NCI-H1436 (cell line): ENCODE results near the gene LHX5.

ENCODE experiments used
- DNase-seq: peaks from one replicate; lab custom pipeline; 2025; lab: John Stamatoyannopoulos, UW

The LHX5 gene

DNA sequence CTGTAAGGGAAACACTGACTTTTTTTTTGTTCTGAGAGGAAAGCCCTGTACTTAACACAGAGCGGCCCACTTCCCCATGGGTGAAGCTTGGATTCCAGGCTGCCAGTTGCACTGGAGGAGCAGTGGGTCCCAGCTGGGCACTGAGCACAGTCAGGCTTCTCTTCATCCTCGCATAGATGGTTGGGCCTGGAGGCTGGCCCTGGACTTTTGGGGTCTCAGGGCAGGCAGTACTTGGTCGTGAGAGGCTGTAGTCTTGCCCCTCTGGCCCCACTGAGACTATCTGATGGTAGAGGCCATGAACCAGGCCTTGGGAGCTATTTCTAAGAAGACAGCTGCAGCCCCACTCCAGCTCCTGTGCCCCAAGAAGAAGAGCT is 6.2 kb upstream of the LHX5 start:
- DNase-seq = no peak

- no peak for DNase-seq
Observed at GRCh38 chr12:113477171-113477841, 5.6 kb upstream of the LHX5 start.

- no peak for DNase-seq
Observed at GRCh38 chr12:113476176-113476986, 4.7 kb upstream of the LHX5 start.

- no peak for DNase-seq
Observed at GRCh38 chr12:113475451-113476175, 3.9 kb upstream of the LHX5 start.

DNA sequence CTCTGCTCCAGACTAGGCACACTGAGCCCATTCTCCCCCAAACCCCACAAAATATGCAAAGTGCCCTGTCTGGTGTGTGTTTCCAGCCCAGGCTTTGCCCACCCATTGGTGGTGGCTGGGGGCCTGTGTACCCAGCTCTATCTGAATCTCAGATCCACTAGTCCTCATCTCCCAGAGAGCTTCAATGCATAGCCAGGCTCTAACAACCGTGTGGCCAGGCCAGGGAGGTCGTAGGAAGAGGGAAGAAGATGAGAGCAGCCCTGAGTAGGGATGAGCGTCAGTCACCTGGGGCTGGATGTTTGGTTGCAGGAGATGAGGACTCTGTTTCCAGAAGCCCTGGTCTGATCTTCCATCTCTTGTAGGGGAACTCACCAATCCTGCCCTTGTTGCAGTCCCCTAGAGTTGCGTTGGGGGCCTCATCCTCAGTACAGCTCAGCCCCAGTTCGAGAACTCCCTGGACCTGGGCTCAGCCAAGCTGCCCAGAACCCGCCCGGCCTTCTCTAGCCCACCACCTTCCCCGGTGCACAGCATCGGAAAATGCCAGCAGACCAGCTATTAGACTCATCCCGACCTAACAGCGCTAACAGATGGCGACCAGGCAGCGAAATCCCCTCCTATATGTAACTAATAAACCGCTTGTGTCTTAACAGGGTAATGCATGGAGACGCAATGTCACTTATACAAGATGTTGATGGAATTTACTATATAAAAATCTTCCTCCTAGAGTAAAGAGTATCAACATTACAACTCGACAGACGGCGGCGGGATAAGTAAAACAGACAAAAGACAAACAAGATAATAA is 3.2 kb upstream of the LHX5 start:
- DNase-seq = no peak

- DNase-seq = no peak
Observed at GRCh38 chr12:113473942-113474341, 2.3 kb upstream of the LHX5 start.

- DNase-seq = no peak
Observed at GRCh38 chr12:113473400-113473799, 1.7 kb upstream of the LHX5 start.

DNA sequence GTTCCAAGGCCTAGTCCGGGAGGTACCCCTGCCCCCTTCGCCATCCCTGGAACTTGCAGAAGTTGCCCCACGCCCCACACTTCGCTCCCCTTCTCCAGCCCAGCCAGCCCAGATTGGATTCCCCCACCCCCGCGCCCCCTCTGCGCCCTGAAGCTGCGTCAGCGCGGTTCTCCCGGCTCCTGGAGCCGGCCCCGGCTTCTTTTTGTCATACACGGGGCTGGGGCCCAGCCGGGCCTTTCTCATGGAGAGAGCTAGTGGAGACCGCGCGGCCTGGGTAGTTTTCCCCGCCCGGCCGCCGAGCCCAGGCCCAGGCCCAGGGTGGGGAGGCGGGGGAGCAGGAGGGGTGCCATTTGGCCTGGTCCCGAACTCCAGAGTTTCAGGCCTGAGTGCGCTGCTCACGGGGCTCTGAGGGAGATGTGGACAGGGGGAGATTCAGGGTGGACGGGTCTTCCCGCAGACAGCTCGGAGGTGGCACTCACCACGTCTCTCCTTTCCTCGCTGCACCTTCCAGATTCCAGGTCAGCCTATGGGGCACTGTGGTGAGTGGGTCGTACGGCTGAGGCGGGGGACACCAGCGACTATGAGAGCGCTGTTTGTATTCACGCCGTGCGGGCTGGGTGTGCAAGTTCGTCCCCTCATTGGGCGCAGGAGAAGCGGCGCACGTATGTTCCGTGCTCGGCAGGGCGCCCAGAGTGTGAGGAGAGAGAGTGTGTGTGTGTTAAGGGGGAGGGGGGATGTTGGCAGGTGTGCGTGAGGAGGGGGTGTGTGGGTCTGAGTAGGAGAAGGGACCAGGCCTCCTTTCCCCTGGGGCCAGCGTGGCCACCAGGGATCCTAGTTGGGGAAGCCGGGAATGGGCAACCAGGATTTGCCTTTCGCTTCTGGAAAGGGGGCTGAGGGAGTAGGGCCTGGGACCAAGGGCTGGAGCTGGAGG is 785 bp upstream of the LHX5 start:
- DNase-seq = no peak

- no peak for DNase-seq
Observed at GRCh38 chr12:113470871-113471618, 626 bp downstream of the LHX5 start.

DNA sequence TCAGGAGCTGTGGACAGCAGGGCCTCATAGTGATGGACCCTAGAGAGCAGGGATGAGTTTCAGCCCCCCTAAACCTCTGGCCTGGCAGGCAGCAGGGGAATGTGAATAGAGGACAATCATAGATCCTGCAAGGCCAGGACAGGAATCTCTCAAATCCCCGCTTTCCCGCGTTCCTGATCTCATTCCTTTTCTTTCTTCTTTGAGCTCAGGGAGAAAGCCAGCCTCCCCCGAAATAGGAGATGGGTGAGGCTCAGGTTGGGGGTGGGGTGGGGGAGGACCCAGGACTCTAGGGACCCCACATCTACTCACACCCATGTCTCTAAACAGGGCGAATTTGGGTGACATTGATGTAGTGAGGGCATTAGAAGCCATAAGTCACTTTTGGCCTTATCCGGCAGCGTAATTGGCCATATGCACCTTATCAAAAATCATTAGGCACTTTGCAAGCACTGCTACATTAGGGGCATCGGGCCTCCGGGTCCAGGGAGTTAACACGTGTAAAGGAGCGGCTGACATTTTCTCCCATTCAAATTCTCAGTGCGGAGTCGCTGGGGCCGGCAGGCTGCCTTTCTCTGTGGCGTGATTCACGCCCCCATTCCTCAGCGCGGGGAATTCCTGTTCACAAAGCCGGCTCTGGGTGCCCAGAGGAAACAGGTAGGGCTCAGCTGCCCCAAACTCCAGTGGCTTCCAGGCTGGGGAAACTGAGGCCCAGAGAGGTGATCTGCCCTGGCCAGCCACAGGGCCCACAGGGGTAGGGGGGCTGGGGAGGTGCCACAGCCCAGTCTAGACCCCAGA is 1.5 kb downstream of the LHX5 start:
- DNase-seq = no peak

GRCh38 chr12:113469224-113469948 is 2.3 kb downstream of the LHX5 start:
- no peak for DNase-seq

DNA sequence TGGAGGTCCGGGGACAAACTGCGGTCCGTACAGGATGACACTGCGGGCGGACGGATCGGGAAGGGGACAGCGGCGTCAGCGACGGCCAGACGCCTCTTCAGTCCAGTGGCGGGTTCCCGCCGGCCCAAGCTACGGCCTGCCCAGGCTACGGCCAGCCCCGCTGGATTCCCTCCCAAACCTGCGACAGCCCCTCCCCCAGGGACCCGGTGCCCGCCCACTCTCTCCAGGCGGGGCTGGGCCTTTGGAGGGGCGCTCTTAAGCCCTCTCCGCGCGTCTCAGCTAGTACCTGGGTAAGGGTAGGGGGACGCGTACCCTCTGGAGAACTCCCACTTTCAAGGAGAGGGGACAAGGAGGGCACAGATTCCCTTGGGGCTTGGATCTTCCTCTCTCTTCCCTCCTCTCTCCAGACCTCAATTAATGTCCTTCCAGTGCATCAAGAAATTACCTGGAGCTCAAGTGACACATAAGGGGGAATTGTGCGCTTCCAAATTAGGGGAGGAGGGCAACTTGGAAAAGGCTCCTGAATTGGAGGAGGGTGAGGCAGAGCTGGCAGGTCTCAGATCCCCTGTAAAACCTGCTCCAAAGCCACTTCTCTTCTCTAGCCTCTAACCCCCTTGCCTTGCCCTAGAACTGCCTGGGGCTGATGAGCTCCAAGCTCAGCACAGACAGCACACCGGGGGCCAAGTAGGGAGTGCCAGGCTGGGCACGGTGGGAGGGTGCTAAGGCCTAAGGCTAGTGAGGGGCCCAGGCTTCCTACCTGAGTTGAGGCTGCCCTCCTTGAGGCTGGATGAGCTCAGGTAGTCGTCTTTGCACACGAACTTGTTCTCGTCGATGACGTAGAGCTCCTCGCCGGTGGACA is 3.1 kb downstream of the LHX5 start:
- no peak for DNase-seq

GRCh38 chr12:113467502-113468364 is 3.9 kb downstream of the LHX5 start:
- no peak for DNase-seq

- no peak for DNase-seq
Observed at GRCh38 chr12:113467142-113467501, 4.5 kb downstream of the LHX5 start.

- DNase-seq = no peak
Observed at GRCh38 chr12:113466454-113467141, 5.1 kb downstream of the LHX5 start.

- no peak for DNase-seq
Observed at GRCh38 chr12:113465808-113466453, 5.7 kb downstream of the LHX5 start.
